ENCODE data around the gene ARMC8. TPM values are rescaled to one million over a fixed set of nuclear protein-coding genes. Genes with fewer than 3 reads are reported as not detected.
A peak's percentile ranks its signal among the peaks of the same experiment; 100 is the strongest.

Gene ARMC8
- total RNA-seq, 1 experiment from 2014 or later = 32.4 TPM

GRCh38 chr3:138327831-138328230, 140.7 kb downstream of the ARMC8 start:
- H3K4me1 ChIP-seq (replicated peaks; ENCODE audit: insufficient read depth) = peaks cover 7% of the 10 kb centered on the region
- H3K9me2 ChIP-seq (ENCODE audit: insufficient read depth) = no peaks in the 10 kb centered on the region
- intact Hi-C loops (cut with micrococcal nuclease; ENCODE audit: unreplicated experiment) = loop anchor here (2.0 to 5.0 kb wide), 3 partner anchors 89 to 261 kb away; no protein-coding TSS in a partner anchor
- POLR2A ChIA-PET (ENCODE audit: unreplicated experiment) = no interaction called here
- no peak overlapping the region for H2AFZ ChIP-seq
- H4K20me1 ChIP-seq (ENCODE audit: insufficient read depth) = no peaks in the 10 kb centered on the region
- H3K9me3 ChIP-seq (ENCODE audit: insufficient read depth, low read depth) = no peaks in the 10 kb centered on the region
- no peak overlapping the region for H3K27ac ChIP-seq
- no peaks in the 10 kb centered on the region for H3K27me3 ChIP-seq (ENCODE audit: insufficient read depth, low read depth)
- H3K36me3 ChIP-seq (ENCODE audit: low read depth) = no peaks in the 10 kb centered on the region
- DNase-seq = no peak
- H3K79me2 ChIP-seq (ENCODE audit: low read depth) = no peaks in the 10 kb centered on the region
- H3K4me3 ChIP-seq = no peak overlapping the region
- H3F3A ChIP-seq (ENCODE audit: insufficient read depth, low read depth) = peaks cover 10% of the 10 kb centered on the region; the same call in 1 of the 2 replicates
- TF ChIP-seq CTCF (conservative IDR thresholded peaks at IDR 0.05) = no peak
- TF ChIP-seq EZH2 (IDR thresholded peaks at IDR 0.05; ENCODE audit: low read depth) = no peak
- CTCF ChIA-PET = interaction anchor here (0.6 kb wide), 1 partner anchor 90 kb away, joined by 4 read pairs; no protein-coding TSS in a partner anchor
- BruUV-seq (replicated peaks) = no TSS peak
- H3K4me2 ChIP-seq = no peak overlapping the region

GRCh38 chr3:138328341-138328740, 141.2 kb downstream of the ARMC8 start:
- Histone ChIP-seq H3K4me1 (replicated peaks; ENCODE audit: insufficient read depth) (peaks cover 7% of the 10 kb centered on the region), H3K27ac (no peak overlapping the region), H3K79me2 (ENCODE audit: low read depth) (no peaks in the 10 kb centered on the region), H2AFZ (no peak overlapping the region), H4K20me1 (ENCODE audit: insufficient read depth) (no peaks in the 10 kb centered on the region), H3F3A (ENCODE audit: insufficient read depth, low read depth) (peaks cover 10% of the 10 kb centered on the region; the same call in 1 of the 2 replicates), H3K9me2 (ENCODE audit: insufficient read depth) (no peaks in the 10 kb centered on the region), H3K4me3 (0 out of 2 replicates have a peak overlapping the region, but pooled peaks have one; percentile 78), H3K4me2 (peak overlapping the region; percentile 97), H3K27me3 (ENCODE audit: insufficient read depth, low read depth) (no peaks in the 10 kb centered on the region), H3K36me3 (ENCODE audit: low read depth) (no peaks in the 10 kb centered on the region), H3K9me3 (ENCODE audit: insufficient read depth, low read depth) (no peaks in the 10 kb centered on the region)
- POLR2A ChIA-PET (ENCODE audit: unreplicated experiment) = no interaction called here
- BruUV-seq (replicated peaks) = no TSS peak
- intact Hi-C loops (cut with micrococcal nuclease; ENCODE audit: unreplicated experiment) = loop anchor here (2.0 to 5.0 kb wide), 3 partner anchors 89 to 261 kb away; no protein-coding TSS in a partner anchor
- TF ChIP-seq EZH2 (IDR thresholded peaks at IDR 0.05; ENCODE audit: low read depth) (no peak), CTCF (conservative IDR thresholded peaks at IDR 0.05) (no peak)
- CTCF ChIA-PET = interaction anchor here (0.8 kb wide), 1 partner anchor 423 kb away, joined by 5 read pairs; no protein-coding TSS in a partner anchor
- DNase-seq = no peak

GRCh38 chr3:138329127-138329983, 142.3 kb downstream of the ARMC8 start, which contains the start of gene NME9:
Gene NME9, minus strand, starts transcription at chr3:138329851. Its CDS starts 516 bp downstream, at chr3:138329335.
- H3K9me3 ChIP-seq (ENCODE audit: insufficient read depth, low read depth) = no peaks in the 10 kb centered on the region
- H3K4me2 ChIP-seq = peak within 1 kb of the TSS; percentile 97
- intact Hi-C loops (cut with micrococcal nuclease; ENCODE audit: unreplicated experiment) = loop anchor here (2.0 to 5.0 kb wide), 3 partner anchors 88 to 262 kb away; no protein-coding TSS in a partner anchor
- no peaks in the 10 kb centered on the region for H3K36me3 ChIP-seq (ENCODE audit: low read depth)
- H2AFZ ChIP-seq = peak within 1 kb of the TSS; percentile 92
- H3K79me2 ChIP-seq (ENCODE audit: low read depth) = no peaks in the 10 kb centered on the region
- TF ChIP-seq EZH2 (IDR thresholded peaks at IDR 0.05; ENCODE audit: low read depth) (no peak), CTCF (conservative IDR thresholded peaks at IDR 0.05) (peak; percentile 54; the same call in 1 of the 2 replicates)
- peaks cover 10% of the 10 kb centered on the region; the same call in 1 of the 2 replicates for H3F3A ChIP-seq (ENCODE audit: insufficient read depth, low read depth)
- H3K27me3 ChIP-seq (ENCODE audit: insufficient read depth, low read depth) = no peaks in the 10 kb centered on the region; the same call in 1 of the 2 replicates
- no peaks in the 10 kb centered on the region for H4K20me1 ChIP-seq (ENCODE audit: insufficient read depth)
- no peak within 1 kb of the TSS for H3K27ac ChIP-seq
- ChIA-PET CTCF (interaction anchor here (0.6 to 0.8 kb wide), 2 partner anchors 118 to 422 kb away, joined by 3 to 5 read pairs; no protein-coding TSS in a partner anchor), POLR2A (ENCODE audit: unreplicated experiment) (interaction anchor here (0.5 kb wide), 1 partner anchor 1211 kb away, joined by 3 read pairs; no protein-coding TSS in a partner anchor)
- H3K4me1 ChIP-seq (replicated peaks; ENCODE audit: insufficient read depth) = peaks cover 7% of the 10 kb centered on the region
- H3K9me2 ChIP-seq (ENCODE audit: insufficient read depth) = no peaks in the 10 kb centered on the region
- peak within 1 kb of the TSS; percentile 78 for H3K4me3 ChIP-seq
- peak; percentile 58 to 83 for DNase-seq
- BruUV-seq (replicated peaks) = no TSS peak

Measured in PC-9 (cell line).